ENCODE data around the gene TBC1D5.

DNA sequence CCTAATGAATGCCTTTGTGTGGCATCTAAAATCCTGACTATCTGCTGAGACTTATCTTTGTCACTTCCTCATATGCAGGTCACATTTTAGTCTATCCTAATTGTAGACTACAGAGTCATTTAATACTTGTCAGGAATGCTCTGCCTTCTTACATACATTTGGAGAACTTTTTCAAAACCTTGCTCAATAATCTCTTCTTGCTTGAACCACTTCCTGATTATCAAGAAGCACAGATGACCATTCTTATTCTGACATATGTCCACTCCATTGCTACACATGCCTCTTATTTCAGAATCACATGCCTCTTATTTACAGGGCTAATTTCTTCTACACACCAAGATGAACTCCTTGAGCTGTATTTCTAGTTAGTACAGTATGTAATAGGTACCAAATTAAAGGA is 400.3 kb downstream of the TBC1D5 start:
- TF ChIP-seq, protein P1, sequence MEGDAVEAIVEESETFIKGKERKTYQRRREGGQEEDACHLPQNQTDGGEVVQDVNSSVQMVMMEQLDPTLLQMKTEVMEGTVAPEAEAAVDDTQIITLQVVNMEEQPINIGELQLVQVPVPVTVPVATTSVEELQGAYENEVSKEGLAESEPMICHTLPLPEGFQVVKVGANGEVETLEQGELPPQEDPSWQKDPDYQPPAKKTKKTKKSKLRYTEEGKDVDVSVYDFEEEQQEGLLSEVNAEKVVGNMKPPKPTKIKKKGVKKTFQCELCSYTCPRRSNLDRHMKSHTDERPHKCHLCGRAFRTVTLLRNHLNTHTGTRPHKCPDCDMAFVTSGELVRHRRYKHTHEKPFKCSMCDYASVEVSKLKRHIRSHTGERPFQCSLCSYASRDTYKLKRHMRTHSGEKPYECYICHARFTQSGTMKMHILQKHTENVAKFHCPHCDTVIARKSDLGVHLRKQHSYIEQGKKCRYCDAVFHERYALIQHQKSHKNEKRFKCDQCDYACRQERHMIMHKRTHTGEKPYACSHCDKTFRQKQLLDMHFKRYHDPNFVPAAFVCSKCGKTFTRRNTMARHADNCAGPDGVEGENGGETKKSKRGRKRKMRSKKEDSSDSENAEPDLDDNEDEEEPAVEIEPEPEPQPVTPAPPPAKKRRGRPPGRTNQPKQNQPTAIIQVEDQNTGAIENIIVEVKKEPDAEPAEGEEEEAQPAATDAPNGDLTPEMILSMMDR (IDR thresholded peaks at IDR 0.05; ENCODE audit: low read depth, low read length): no peak
- TF ChIP-seq MYC (IDR thresholded peaks at IDR 0.05; ENCODE audit: low read depth, low read length) (no peak), POLR2A (IDR thresholded peaks at IDR 0.05; ENCODE audit: extremely low read depth, insufficient read length) (no peak)
- TF ChIP-seq, protein P2, sequence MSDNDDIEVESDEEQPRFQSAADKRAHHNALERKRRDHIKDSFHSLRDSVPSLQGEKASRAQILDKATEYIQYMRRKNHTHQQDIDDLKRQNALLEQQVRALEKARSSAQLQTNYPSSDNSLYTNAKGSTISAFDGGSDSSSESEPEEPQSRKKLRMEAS (IDR thresholded peaks at IDR 0.05; ENCODE audit: low read depth, low read length): no peak

Measured in NB4 (cell line).